ENCODE measurements around the gene INPP5F. TPM values are rescaled to one million over a fixed set of nuclear protein-coding genes. Genes with fewer than 3 reads are reported as not detected.

INPP5F gene
- total and polyA plus RNA-seq, 2 of the 13 experiments (the other 11 are each of a cell fraction or from before 2014, with no cell fraction given), result 12.5 to 15.7 TPM

GRCh38 chr10:119686465-119687191 is 39.2 kb upstream of the INPP5F start (continued):
- TF ChIP-seq ZGPAT (CRISPR knock-in tag; IDR thresholded peaks at IDR 0.05), result peak; percentile 25; the same call in 1 of the 2 replicates
- no peak for TF ChIP-seq HHEX (CRISPR knock-in tag; IDR thresholded peaks at IDR 0.05)
- TF ChIP-seq ZNF414 (CRISPR knock-in tag; IDR thresholded peaks at IDR 0.05), result no peak
- no peak for TF ChIP-seq FOSL1 (CRISPR knock-in tag; IDR thresholded peaks at IDR 0.05; ENCODE audit: borderline replicate concordance)
- TF ChIP-seq SMAD1 (CRISPR knock-in tag; IDR thresholded peaks at IDR 0.05; ENCODE audit: borderline replicate concordance, low read depth), result no peak
- TF ChIP-seq CBX5 (CRISPR knock-in tag; IDR thresholded peaks at IDR 0.05; ENCODE audit: borderline replicate concordance), result peak; percentile 30; the same call in 1 of the 2 replicates
- no peak for TF ChIP-seq ZNF75D (CRISPR knock-in tag; IDR thresholded peaks at IDR 0.05; ENCODE audit: borderline replicate concordance)
- TF ChIP-seq ZNF841 (CRISPR knock-in tag; IDR thresholded peaks at IDR 0.05; ENCODE audit: borderline replicate concordance), result no peak
- TF ChIP-seq KAT8 (CRISPR knock-in tag; IDR thresholded peaks at IDR 0.05), result no peak
- TF ChIP-seq, protein P1, sequence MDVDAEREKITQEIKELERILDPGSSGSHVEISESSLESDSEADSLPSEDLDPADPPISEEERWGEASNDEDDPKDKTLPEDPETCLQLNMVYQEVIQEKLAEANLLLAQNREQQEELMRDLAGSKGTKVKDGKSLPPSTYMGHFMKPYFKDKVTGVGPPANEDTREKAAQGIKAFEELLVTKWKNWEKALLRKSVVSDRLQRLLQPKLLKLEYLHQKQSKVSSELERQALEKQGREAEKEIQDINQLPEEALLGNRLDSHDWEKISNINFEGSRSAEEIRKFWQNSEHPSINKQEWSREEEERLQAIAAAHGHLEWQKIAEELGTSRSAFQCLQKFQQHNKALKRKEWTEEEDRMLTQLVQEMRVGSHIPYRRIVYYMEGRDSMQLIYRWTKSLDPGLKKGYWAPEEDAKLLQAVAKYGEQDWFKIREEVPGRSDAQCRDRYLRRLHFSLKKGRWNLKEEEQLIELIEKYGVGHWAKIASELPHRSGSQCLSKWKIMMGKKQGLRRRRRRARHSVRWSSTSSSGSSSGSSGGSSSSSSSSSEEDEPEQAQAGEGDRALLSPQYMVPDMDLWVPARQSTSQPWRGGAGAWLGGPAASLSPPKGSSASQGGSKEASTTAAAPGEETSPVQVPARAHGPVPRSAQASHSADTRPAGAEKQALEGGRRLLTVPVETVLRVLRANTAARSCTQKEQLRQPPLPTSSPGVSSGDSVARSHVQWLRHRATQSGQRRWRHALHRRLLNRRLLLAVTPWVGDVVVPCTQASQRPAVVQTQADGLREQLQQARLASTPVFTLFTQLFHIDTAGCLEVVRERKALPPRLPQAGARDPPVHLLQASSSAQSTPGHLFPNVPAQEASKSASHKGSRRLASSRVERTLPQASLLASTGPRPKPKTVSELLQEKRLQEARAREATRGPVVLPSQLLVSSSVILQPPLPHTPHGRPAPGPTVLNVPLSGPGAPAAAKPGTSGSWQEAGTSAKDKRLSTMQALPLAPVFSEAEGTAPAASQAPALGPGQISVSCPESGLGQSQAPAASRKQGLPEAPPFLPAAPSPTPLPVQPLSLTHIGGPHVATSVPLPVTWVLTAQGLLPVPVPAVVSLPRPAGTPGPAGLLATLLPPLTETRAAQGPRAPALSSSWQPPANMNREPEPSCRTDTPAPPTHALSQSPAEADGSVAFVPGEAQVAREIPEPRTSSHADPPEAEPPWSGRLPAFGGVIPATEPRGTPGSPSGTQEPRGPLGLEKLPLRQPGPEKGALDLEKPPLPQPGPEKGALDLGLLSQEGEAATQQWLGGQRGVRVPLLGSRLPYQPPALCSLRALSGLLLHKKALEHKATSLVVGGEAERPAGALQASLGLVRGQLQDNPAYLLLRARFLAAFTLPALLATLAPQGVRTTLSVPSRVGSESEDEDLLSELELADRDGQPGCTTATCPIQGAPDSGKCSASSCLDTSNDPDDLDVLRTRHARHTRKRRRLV (CRISPR knock-in tag; IDR thresholded peaks at IDR 0.05), result no peak
- no peak for TF ChIP-seq CREB3 (CRISPR knock-in tag; IDR thresholded peaks at IDR 0.05)
- peak; percentile 49; the same call in 1 of the 2 replicates for TF ChIP-seq THAP11 (CRISPR knock-in tag; IDR thresholded peaks at IDR 0.05)
- TF ChIP-seq FOXK2 (IDR thresholded peaks at IDR 0.05), result no peak
- TF ChIP-seq ZNF780A (CRISPR knock-in tag; IDR thresholded peaks at IDR 0.05), result no peak
- no peak for TF ChIP-seq ZNF660 (CRISPR knock-in tag; IDR thresholded peaks at IDR 0.05; ENCODE audit: borderline replicate concordance, low read depth)
- TF ChIP-seq ZNF280B (CRISPR knock-in tag; IDR thresholded peaks at IDR 0.05; ENCODE audit: borderline replicate concordance), result no peak
- TF ChIP-seq ZSCAN20 (CRISPR knock-in tag; IDR thresholded peaks at IDR 0.05; ENCODE audit: borderline replicate concordance), result no peak
- TF ChIP-seq HMG20A (CRISPR knock-in tag; IDR thresholded peaks at IDR 0.05; ENCODE audit: borderline replicate concordance), result no peak
